ENCODE measurements around the gene FBXO41.
A peak's percentile ranks its signal among the peaks of the same experiment; 100 is the strongest.
"Not testable (repeated sequence)": the region's sequence is repeated elsewhere in the genome, so short reads cannot be mapped to it uniquely, and the experiment has no call there.

The FBXO41 gene

GRCh38 chr2:73264332-73264606 lies 20.0 kb downstream of the FBXO41 start:
- no peak for TF ChIP-seq JUND (IDR thresholded peaks at IDR 0.05; ENCODE audit: low read depth)
- DNase-seq (ENCODE audit: low read depth in 1 of 2, low spot score in 1 of 2) = no peak
- in situ Hi-C loops (cut with HindIII; ENCODE audit: low pct_unique_long_range_greater_than_20kb, low sequenced_read_pairs) = no loop called here

DNA sequence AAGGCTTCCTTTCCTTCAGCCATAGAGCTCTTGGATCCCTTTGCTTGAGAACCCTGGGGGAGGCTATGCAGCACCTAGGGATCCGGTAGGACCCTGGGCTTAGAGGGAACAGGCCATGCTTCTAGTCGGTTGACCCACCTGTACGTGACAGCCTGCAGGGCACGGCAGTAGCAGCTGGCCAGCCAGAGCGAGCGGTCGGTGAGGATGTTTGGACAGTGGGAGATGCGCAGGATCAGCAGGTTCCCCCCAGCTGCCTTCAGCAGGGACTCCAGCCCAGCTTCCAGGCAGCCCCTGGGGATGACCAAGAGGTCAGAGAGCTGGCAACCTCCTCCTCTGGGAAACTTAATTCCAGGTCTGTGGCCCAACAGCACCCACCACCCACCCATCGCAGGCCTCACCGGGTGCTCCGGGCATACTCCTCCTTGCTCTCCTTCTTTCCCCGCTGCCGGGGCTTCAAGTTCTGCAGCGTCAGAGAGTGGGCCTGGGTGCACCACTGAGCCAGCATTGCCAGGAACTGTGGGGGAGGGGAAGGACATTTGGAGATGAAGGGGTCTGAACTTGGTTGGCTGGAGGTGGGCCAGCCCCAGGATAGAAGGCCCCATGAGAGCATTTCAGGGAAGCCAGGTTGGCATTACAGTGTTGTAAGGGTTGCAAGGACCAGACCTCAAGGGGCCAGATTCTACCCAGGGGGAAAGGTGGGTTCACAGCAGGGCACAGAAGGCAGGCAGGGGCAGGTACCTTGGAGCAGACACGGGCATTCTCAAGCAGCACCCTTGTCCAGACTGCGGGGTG lies 20.5 kb downstream of the FBXO41 start:
- DNase-seq (ENCODE audit: low read depth in 1 of 2, low spot score in 1 of 2) = no peak
- in situ Hi-C loops (cut with HindIII; ENCODE audit: low pct_unique_long_range_greater_than_20kb, low sequenced_read_pairs) = no loop called here
- no peak for TF ChIP-seq JUND (IDR thresholded peaks at IDR 0.05; ENCODE audit: low read depth)

- DNase-seq (ENCODE audit: low read depth in 1 of 2, low spot score in 1 of 2); in situ Hi-C loops (cut with HindIII; ENCODE audit: low pct_unique_long_range_greater_than_20kb, low sequenced_read_pairs): not testable (repeated sequence)
Observed at GRCh38 chr2:73262691-73263429, 21.4 kb downstream of the FBXO41 start.

DNA sequence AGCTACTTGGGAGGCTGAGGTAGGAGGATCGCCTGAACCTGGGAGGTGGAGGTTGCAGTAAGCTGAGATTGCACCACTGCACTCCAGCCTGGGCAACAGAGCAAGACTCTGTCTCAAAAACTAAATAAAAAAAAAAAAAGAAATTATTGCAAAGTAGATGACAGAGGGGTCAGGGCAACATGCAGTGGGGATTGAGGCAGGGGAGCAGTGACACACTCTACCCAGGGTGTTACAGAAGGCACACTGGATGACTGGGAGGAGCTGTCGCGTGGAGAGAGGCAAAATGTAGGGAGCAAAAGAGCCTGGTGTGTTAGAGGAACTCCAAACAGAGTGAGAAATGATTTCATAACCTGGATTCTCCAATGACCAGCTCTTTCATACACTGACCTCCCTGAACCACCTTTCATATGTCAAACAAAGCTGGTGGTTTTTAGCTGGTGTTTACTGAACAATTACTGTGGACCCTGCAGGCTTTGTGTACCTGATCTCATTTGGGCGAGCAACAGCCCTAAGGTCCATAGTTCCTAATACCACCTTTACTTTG lies 22.1 kb downstream of the FBXO41 start:
- DNase-seq (ENCODE audit: low read depth in 1 of 2, low spot score in 1 of 2) = no peak
- in situ Hi-C loops (cut with HindIII; ENCODE audit: low pct_unique_long_range_greater_than_20kb, low sequenced_read_pairs) = no loop called here
- no peak for TF ChIP-seq JUND (IDR thresholded peaks at IDR 0.05; ENCODE audit: low read depth)

- in situ Hi-C loops (cut with HindIII; ENCODE audit: low pct_unique_long_range_greater_than_20kb, low sequenced_read_pairs) = no loop called here
Observed at GRCh38 chr2:73260338-73260984, 23.8 kb downstream of the FBXO41 start.

DNA sequence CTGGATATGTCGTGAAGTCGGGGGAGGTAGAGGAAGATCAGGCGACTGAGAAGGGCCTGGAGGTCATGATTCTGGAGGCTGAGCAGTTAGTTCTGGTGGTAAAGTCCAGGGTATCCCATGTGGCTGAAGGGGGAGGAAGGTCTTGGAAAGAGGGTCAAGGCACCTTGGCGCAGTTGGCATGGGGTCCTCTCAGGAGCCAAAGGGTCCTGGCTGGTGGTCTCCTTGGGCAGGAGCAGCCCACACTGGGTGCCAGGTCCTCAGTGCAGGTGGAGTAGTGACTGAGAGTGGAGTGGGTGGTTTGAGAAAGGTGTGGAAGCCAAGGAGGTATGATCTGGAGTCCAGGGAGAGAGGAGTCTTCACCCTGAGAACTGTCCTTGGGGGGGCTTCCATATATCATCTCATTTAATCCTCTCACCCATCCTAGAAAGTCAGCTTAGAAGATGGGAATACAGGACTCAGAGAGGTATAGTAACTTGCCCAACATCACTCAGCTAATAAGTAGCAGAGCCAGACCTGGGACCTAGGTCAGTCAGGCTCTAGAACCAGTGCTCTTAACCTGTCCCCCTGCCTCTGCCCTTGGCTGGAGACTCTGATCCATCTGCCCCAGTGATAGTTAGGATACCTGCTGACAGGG lies 24.5 kb downstream of the FBXO41 start:
- DNase-seq (ENCODE audit: low read depth in 1 of 2, low spot score in 1 of 2) = no peak
- no peak for TF ChIP-seq JUND (IDR thresholded peaks at IDR 0.05; ENCODE audit: low read depth)
- in situ Hi-C loops (cut with HindIII; ENCODE audit: low pct_unique_long_range_greater_than_20kb, low sequenced_read_pairs) = no loop called here

More at GRCh38 chr2:73260338-73260984, 23.8 kb downstream of the FBXO41 start:
- TF ChIP-seq JUND (IDR thresholded peaks at IDR 0.05; ENCODE audit: low read depth) = no peak
- DNase-seq (ENCODE audit: low read depth in 1 of 2, low spot score in 1 of 2) = peak; percentile 49 to 64

- no peak for DNase-seq (ENCODE audit: low read depth in 1 of 2, low spot score in 1 of 2)
- in situ Hi-C loops (cut with HindIII; ENCODE audit: low pct_unique_long_range_greater_than_20kb, low sequenced_read_pairs) = no loop called here
- no peak for TF ChIP-seq JUND (IDR thresholded peaks at IDR 0.05; ENCODE audit: low read depth)
Observed at GRCh38 chr2:73259276-73259675, 25.0 kb downstream of the FBXO41 start.

DNA sequence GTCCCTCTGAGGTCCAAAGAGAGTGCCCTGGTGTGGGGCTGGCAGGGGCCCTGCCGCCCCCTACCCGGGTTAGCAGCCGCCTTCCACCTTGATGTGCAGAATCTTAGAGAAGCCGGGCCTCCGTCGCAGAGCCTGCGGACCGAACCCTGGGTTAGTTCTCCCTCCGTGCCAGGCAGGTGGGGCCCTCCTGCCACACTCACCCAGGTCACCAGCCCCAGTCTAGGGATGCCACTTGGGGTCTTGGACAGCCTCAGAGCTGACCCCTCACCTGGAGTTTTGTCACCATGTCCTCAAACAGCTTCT lies 25.4 kb downstream of the FBXO41 start:
- in situ Hi-C loops (cut with HindIII; ENCODE audit: low pct_unique_long_range_greater_than_20kb, low sequenced_read_pairs) = no loop called here
- no peak for TF ChIP-seq JUND (IDR thresholded peaks at IDR 0.05; ENCODE audit: low read depth)
- DNase-seq (ENCODE audit: low read depth in 1 of 2, low spot score in 1 of 2) = no peak

- no peak for TF ChIP-seq JUND (IDR thresholded peaks at IDR 0.05; ENCODE audit: low read depth)
- no peak for DNase-seq (ENCODE audit: low read depth in 1 of 2, low spot score in 1 of 2)
- in situ Hi-C loops (cut with HindIII; ENCODE audit: low pct_unique_long_range_greater_than_20kb, low sequenced_read_pairs) = no loop called here
Observed at GRCh38 chr2:73258186-73258912, 25.9 kb downstream of the FBXO41 start.

DNA sequence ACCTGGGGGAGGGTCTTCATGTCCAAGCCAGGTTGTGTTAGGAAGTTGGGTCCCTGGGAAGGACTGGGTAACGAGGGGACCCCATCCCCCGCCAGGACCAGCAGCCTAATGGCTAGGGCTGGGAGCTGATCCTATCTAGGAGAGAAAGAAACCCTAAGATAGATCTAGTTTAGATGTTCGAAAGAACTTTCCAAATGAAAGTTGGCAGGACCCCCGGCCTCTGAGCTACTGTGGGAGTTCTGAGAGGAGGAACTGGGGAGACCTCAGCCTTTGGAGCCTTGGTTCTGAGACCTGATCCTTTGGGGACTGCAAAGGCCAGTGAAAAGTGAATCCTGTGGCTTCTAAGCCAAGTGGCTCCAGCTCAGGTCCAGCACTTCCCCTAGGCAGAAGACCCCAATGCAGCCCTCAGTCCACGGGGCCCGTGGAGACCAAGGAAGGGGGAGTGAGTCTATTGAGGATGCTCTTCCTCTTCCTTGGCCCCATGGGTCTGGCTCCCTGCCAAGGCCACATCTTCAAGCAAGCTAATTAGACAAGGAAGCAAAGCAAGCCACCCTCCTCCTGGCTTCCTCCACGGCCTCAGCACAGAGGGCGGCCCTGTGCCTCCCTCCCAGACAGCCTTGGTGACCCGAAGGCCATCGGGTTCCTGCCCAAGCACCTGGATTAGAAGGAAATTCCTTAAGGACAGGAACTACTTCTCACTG lies 26.7 kb downstream of the FBXO41 start:
- in situ Hi-C loops (cut with HindIII; ENCODE audit: low pct_unique_long_range_greater_than_20kb, low sequenced_read_pairs) = no loop called here

GRCh38 chr2:73257021-73257420 lies 27.3 kb downstream of the FBXO41 start:
- DNase-seq (ENCODE audit: low read depth in 1 of 2, low spot score in 1 of 2) = no peak
- in situ Hi-C loops (cut with HindIII; ENCODE audit: low pct_unique_long_range_greater_than_20kb, low sequenced_read_pairs) = no loop called here
- TF ChIP-seq JUND (IDR thresholded peaks at IDR 0.05; ENCODE audit: low read depth) = no peak

More for the DNA sequence above, 26.7 kb downstream of the FBXO41 start:
- TF ChIP-seq JUND (IDR thresholded peaks at IDR 0.05; ENCODE audit: low read depth) = no peak
- DNase-seq (ENCODE audit: low read depth in 1 of 2, low spot score in 1 of 2) = no peak

DNA sequence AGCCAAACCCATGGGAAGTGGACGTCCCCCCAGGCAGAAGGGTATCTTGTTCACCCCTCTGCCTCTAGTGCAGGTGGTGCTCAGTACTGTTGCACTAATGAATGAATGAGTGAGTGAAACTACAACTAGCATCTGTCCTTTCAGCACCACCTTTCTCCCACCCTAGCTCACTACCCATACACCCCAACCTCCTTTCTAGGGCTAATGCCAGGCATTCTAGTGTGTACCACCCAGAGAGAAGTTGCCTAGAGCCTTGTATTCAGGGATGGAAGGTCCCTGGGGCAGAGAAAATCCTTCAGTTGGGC lies 27.7 kb downstream of the FBXO41 start:
- TF ChIP-seq JUND (IDR thresholded peaks at IDR 0.05; ENCODE audit: low read depth) = no peak

More for the DNA sequence above, 27.7 kb downstream of the FBXO41 start:
- in situ Hi-C loops (cut with HindIII; ENCODE audit: low pct_unique_long_range_greater_than_20kb, low sequenced_read_pairs) = no loop called here
- DNase-seq (ENCODE audit: low read depth in 1 of 2, low spot score in 1 of 2) = no peak
